HFFc6 (cell line): ENCODE data around the gene PHACTR1. TPM values are rescaled to one million over a fixed set of nuclear protein-coding genes. Genes with fewer than 3 reads are reported as not detected.

Source experiments
- DNase-seq: peaks from one replicate; pipeline ENCODE4 v3.0.0-alpha.2; 2018
- H3K27ac Mint-ChIP-seq: 2 replicates; pipeline ENCODE4 v1.8.0; 2020; ENCODE audit warnings: mild to moderate bottlenecking, mixed read lengths
- H3K27me3 Mint-ChIP-seq: 2 replicates; pipeline ENCODE4 v1.8.0; 2021; ENCODE audit warnings: mild to moderate bottlenecking, moderate library complexity, mixed read lengths; ENCODE audit not compliant: insufficient read depth
- H3K36me3 Mint-ChIP-seq: 2 replicates; pipeline ENCODE4 v1.8.0; 2021; ENCODE audit warnings: low read depth, mixed read lengths
- H3K4me1 Mint-ChIP-seq: 2 replicates; pipeline ENCODE4 v1.8.0; 2020; ENCODE audit warnings: low read depth, mixed read lengths
- H3K4me3 Mint-ChIP-seq: 2 replicates; pipeline ENCODE4 v1.8.0; 2020; ENCODE audit warnings: mild to moderate bottlenecking, moderate library complexity, mixed read lengths
- H3K9me3 Mint-ChIP-seq: 2 replicates; pipeline ENCODE4 v1.8.0; 2020; ENCODE audit warnings: mild to moderate bottlenecking, mixed read lengths
- total RNA-seq, 6 experiments: library from RNA; stranded (reverse); fragmentation: NEBNext Ultra II Directional; extraction: Animal tissue kit (Norgen Biotek cat#: 25700); gene quantifications; 2 replicates in 1 of 6; 3 replicates in 5 of 6; pipeline ENCODE4 v1.2.3, GENCODE V29; 2021
- TF ChIP-seq, protein P1 (sequence below): fragments of 200-600 bp; sonication (generic); IDR thresholded peaks from 2 replicates; pipeline ENCODE4 v1.5.0; 2021; ENCODE audit warnings: antibody characterized with exemption, mild to moderate bottlenecking

The PHACTR1 gene
- total RNA-seq, 6 experiments from 2014 or later: 2.5 to 4.7 (median 3.9) TPM

DNA sequence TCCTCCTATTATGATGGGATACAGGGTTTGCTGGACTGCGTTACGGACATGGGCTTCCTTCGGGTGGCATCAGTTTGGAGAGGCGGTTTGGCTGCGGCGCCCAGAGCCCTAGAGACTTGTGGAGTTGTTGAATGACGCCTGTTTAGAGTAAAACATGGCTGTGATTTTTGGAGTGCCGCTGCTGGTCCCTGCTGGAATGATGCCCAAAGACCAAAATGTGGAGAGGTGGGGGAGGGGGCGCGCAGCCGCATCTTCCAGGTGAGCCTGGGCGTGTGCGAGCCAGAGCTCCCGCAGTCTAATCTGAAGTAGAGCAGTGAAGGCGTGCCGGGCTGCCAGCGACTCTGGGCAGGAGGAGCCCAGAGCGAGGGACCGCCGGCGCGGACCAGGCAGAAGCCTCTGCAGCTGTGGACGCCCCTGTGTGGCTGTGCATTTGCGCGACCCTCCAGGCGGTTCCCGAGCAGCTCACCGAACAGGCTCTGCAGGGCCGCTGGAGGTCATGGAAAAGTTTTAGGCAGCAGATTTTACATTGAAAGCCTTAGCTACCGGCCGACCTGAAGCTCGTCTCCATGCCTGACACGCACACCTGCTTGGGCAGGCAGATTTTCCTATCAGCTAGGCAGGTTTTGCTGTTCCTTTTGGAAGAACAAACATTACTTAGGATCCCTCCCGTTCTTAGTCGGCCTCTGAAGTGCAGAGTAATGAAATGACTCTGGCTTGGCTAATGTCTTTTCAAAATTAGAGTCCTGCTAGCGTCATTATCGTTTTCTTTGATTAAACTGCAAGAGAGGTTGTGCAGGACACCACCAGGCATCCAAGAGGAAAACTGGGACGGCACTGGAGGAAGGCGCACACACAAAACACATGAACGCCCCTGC, 298.2 kb downstream of the PHACTR1 start:
- peaks cover 12% of the 10 kb centered on the region; the same call in 1 of the 2 replicates for H3K4me1 Mint-ChIP-seq
- no peak for DNase-seq
- no peak overlapping the region for H3K27ac Mint-ChIP-seq
- peaks cover 19% of the 10 kb centered on the region for H3K27me3 Mint-ChIP-seq
- no peaks in the 10 kb centered on the region for H3K9me3 Mint-ChIP-seq
- TF ChIP-seq, protein P1, sequence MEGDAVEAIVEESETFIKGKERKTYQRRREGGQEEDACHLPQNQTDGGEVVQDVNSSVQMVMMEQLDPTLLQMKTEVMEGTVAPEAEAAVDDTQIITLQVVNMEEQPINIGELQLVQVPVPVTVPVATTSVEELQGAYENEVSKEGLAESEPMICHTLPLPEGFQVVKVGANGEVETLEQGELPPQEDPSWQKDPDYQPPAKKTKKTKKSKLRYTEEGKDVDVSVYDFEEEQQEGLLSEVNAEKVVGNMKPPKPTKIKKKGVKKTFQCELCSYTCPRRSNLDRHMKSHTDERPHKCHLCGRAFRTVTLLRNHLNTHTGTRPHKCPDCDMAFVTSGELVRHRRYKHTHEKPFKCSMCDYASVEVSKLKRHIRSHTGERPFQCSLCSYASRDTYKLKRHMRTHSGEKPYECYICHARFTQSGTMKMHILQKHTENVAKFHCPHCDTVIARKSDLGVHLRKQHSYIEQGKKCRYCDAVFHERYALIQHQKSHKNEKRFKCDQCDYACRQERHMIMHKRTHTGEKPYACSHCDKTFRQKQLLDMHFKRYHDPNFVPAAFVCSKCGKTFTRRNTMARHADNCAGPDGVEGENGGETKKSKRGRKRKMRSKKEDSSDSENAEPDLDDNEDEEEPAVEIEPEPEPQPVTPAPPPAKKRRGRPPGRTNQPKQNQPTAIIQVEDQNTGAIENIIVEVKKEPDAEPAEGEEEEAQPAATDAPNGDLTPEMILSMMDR: no peak
- H3K36me3 Mint-ChIP-seq: no peaks in the 10 kb centered on the region
- H3K4me3 Mint-ChIP-seq: peak overlapping the region; percentile 48

DNA sequence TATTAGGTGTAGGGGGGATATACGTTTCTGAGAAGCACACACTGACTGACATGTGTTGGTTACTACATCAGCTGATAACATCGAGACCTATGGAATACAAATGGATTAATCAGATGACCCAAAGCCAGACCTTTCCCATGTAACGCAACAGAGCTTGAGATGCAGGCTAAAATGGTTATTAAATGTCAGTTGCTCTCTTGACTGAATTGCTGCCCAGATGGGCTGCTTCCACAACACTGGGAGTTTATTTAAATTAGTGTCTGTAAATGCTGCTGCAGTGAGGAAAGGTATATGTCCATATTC, 298.8 kb downstream of the PHACTR1 start:
- H3K27ac Mint-ChIP-seq: no peak overlapping the region
- H3K9me3 Mint-ChIP-seq: no peaks in the 10 kb centered on the region
- H3K4me1 Mint-ChIP-seq: peaks cover 12% of the 10 kb centered on the region; the same call in 1 of the 2 replicates
- H3K27me3 Mint-ChIP-seq: peaks cover 20% of the 10 kb centered on the region
- no peak overlapping the region for H3K4me3 Mint-ChIP-seq
- H3K36me3 Mint-ChIP-seq: no peaks in the 10 kb centered on the region
- DNase-seq: no peak
- TF ChIP-seq, protein P1: no peak

DNA sequence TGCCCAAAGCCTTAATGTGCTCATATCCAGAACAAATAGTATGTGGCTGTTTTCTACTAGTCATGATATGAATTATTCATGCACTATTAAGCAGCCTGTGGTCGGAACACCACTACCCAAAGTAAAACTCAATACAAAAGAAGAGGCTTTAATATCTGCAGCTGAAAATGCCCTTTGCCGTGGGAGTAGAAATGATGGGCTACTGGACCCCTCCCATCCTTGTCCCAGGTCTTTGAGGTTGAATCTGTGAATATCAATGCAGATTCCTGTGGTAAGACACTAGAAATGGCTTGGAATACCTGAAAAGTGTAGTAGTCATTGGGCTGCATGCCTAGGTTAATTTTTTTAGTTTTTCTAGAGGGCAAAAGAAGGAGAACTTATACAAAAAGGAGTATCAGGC, 308.0 kb downstream of the PHACTR1 start:
- H3K27me3 Mint-ChIP-seq: peaks cover 2% of the 10 kb centered on the region
- H3K4me3 Mint-ChIP-seq: no peak overlapping the region
- TF ChIP-seq, protein P1: no peak
- H3K36me3 Mint-ChIP-seq: no peaks in the 10 kb centered on the region
- no peaks in the 10 kb centered on the region for H3K9me3 Mint-ChIP-seq
- no peak overlapping the region for H3K27ac Mint-ChIP-seq
- no peak for DNase-seq
- peaks cover 7% of the 10 kb centered on the region for H3K4me1 Mint-ChIP-seq

DNA sequence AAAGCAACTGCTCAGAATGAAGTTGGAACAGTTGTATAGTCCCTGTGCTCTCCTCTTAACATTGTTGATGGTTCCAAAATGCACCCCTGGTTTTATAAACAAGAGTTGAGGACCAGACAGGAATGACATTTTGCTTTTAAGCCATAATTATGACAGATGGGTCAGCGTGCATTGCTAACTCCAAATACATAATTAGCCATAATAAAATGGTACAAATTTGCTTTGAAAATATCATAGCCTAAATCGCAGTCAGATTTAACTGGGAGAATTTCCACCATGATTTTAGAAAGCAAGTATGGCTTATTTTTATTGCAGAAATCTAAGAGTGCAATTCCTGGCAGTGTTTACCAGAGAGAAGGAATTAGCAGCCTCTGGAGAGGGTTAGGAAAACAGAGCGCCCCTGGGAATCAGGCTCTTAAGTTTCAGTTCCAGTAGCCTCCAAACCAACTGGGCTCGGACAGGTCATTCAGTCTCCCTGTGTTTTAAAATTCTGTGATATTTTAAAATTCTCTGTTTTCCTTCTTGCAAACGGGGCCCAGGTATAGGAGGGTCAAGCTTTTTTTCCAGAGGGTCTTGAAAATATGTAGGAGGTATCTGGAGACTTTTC, 309.4 kb downstream of the PHACTR1 start:
- no peak overlapping the region for H3K27ac Mint-ChIP-seq
- H3K4me3 Mint-ChIP-seq: peak overlapping the region; percentile 11; the same call in 1 of the 2 replicates
- no peak for DNase-seq
- H3K4me1 Mint-ChIP-seq: peaks cover 18% of the 10 kb centered on the region
- no peaks in the 10 kb centered on the region; the same call in 1 of the 2 replicates for H3K27me3 Mint-ChIP-seq
- H3K9me3 Mint-ChIP-seq: no peaks in the 10 kb centered on the region
- TF ChIP-seq, protein P1: no peak
- H3K36me3 Mint-ChIP-seq: no peaks in the 10 kb centered on the region

DNA sequence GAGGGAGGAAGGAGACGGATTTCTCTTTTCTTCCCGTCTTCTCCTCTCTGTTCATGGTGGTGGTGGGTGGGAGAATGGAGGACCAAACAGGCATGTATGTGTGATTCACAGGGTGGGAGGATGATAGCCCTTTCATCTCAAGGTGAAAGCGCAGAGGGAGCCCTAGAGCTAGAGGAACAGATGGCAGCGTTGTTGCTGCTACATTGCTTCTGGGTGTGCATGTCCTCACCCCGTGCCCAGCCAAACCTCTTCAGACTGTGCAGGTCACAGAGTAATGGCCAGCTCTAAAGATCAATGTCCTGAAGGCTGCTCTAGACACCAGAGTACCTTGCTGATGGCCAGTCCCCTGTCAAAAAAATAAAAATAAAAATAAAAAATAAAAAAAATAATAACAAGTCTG, 310.0 kb downstream of the PHACTR1 start:
- Mint-ChIP-seq H3K27me3 (no peaks in the 10 kb centered on the region; the same call in 1 of the 2 replicates), H3K4me1 (peaks cover 20% of the 10 kb centered on the region), H3K27ac (no peak overlapping the region), H3K9me3 (no peaks in the 10 kb centered on the region), H3K4me3 (peak overlapping the region; percentile 11), H3K36me3 (no peaks in the 10 kb centered on the region)
- TF ChIP-seq, protein P1: no peak
- no peak for DNase-seq
